Osteoblast (primary cell): ENCODE measurements around the gene ELAVL1. TPM values are rescaled to one million over a fixed set of nuclear protein-coding genes. Genes with fewer than 3 reads are reported as not detected.

Experiments used
- DNase-seq: peaks from one replicate; pipeline ENCODE4 v3.0.0; 2011; ENCODE audit warnings: low spot score, mixed read lengths; ENCODE audit not compliant: insufficient read length; ENCODE audit errors: missing footprints
- H2AFZ ChIP-seq: 2 replicates; pipeline ENCODE4 v1.6.0; 2011; ENCODE audit warnings: mild to moderate bottlenecking, low read length
- H3K27ac ChIP-seq: 2 replicates; pipeline ENCODE4 v1.5.1; 2011; ENCODE audit warnings: mild to moderate bottlenecking, low read depth, low read length, moderate library complexity
- H3K27me3 ChIP-seq: 2 replicates; pipeline ENCODE4 v1.6.0; 2012; ENCODE audit warnings: mild to moderate bottlenecking, control low read depth, inconsistent platforms, low read length, moderate library complexity; ENCODE audit not compliant: insufficient read depth
- H3K36me3 ChIP-seq: 2 replicates; pipeline ENCODE4 v1.5.1; 2011; ENCODE audit warnings: mild to moderate bottlenecking, low read length, control low read depth, moderate library complexity; ENCODE audit not compliant: insufficient read depth
- H3K4me1 ChIP-seq: 2 replicates; pipeline ENCODE4 v1.5.1; 2011; ENCODE audit warnings: mild to moderate bottlenecking, low read length, control low read depth, moderate library complexity; ENCODE audit not compliant: insufficient read depth
- H3K4me2 ChIP-seq: 2 replicates; pipeline ENCODE4 v1.6.0; 2011; ENCODE audit warnings: mild to moderate bottlenecking, low read length; ENCODE audit not compliant: insufficient read depth
- H3K4me3 ChIP-seq: fragments of 200-600 bp; sonication (generic); 3 replicates; pipeline ENCODE4 v1.5.1; 2012; ENCODE audit warnings: mild to moderate bottlenecking, low read length, inconsistent platforms; ENCODE audit not compliant: insufficient read depth
- H3K79me2 ChIP-seq: 2 replicates; pipeline ENCODE4 v1.6.0; 2012; ENCODE audit warnings: mild to moderate bottlenecking, low read length, control low read depth, inconsistent platforms; ENCODE audit not compliant: insufficient read depth
- H3K9me3 ChIP-seq: 2 replicates; pipeline ENCODE4 v1.5.1; 2011; ENCODE audit warnings: low read depth, low read length, control low read depth
- H4K20me1 ChIP-seq: 2 replicates; pipeline ENCODE4 v1.6.0; 2012; ENCODE audit warnings: mild to moderate bottlenecking, low read length, control low read depth; ENCODE audit not compliant: insufficient read depth
- total RNA-seq: library from RNA; depleted of rRNA; stranded (reverse); fragments of >200 nt; gene quantifications from 2 replicates; pipeline ENCODE4 v1.2.3, GENCODE V29; 2012
- TF ChIP-seq, protein P1 (sequence below): IDR thresholded peaks from 2 replicates; pipeline ENCODE4 v1.5.1; 2011; ENCODE audit warnings: mild to moderate bottlenecking, low read depth, low read length, moderate library complexity; ENCODE audit errors: extremely low read depth

The ELAVL1 gene
- total RNA-seq = 23.0 and 25.7 TPM in 2 replicates

DNA sequence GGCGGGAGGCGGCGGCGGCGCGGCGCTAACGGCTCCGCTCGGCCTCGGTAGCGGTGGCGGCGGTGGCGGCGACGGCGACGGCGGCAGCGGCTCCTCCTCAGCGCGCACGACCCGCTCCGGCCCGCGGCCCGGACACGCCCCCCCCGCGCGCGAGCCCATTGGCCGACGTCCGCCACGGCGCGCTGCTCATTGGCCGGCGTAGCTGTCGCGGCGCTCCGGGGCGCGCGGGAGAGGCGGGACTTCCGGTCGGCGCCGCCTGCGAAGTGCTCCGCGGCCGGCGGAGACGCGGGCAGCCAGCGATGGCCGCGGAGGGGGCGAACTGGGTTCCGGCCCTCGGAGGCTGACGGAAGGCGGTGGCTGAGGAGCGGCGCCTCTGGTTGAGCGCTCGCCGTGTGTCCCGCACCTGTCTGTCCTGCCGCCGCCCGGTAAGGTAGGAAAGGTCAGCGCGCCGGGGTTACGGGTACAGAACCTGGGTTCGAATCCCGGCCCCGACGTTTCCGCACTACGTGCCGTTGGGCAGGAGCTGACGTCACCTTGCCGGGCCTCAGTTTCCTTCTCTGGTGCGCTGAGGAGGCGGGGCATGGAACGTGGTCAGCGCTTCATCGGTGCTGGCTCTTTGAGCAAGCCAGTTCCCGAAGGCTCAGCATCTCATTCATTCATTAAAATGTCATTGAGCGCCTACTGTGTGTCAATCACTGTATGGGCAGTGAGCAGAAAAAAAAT, at the start of gene ELAVL1:
TSS of gene ELAVL1 (minus strand) at position 108 of the 723 bp plus-strand sequence. CDS start 13,826 bp downstream, outside the sequence.
- Histone ChIP-seq H3K27me3 (no peaks in the 10 kb centered on the region), H3K4me3 (peak within 1 kb of the TSS; percentile 98), H3K4me1 (peaks cover 30% of the 10 kb centered on the region), H3K79me2 (peaks cover 48% of the 10 kb centered on the region), H3K27ac (peak within 1 kb of the TSS; percentile 80), H2AFZ (peak within 1 kb of the TSS; percentile 99), H3K4me2 (peak within 1 kb of the TSS; percentile 99), H3K9me3 (no peaks in the 10 kb centered on the region), H3K36me3 (no peaks in the 10 kb centered on the region), H4K20me1 (peaks cover 38% of the 10 kb centered on the region)
- TF ChIP-seq, protein P1, sequence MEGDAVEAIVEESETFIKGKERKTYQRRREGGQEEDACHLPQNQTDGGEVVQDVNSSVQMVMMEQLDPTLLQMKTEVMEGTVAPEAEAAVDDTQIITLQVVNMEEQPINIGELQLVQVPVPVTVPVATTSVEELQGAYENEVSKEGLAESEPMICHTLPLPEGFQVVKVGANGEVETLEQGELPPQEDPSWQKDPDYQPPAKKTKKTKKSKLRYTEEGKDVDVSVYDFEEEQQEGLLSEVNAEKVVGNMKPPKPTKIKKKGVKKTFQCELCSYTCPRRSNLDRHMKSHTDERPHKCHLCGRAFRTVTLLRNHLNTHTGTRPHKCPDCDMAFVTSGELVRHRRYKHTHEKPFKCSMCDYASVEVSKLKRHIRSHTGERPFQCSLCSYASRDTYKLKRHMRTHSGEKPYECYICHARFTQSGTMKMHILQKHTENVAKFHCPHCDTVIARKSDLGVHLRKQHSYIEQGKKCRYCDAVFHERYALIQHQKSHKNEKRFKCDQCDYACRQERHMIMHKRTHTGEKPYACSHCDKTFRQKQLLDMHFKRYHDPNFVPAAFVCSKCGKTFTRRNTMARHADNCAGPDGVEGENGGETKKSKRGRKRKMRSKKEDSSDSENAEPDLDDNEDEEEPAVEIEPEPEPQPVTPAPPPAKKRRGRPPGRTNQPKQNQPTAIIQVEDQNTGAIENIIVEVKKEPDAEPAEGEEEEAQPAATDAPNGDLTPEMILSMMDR = no peak
- peak; percentile 100 for DNase-seq

DNA sequence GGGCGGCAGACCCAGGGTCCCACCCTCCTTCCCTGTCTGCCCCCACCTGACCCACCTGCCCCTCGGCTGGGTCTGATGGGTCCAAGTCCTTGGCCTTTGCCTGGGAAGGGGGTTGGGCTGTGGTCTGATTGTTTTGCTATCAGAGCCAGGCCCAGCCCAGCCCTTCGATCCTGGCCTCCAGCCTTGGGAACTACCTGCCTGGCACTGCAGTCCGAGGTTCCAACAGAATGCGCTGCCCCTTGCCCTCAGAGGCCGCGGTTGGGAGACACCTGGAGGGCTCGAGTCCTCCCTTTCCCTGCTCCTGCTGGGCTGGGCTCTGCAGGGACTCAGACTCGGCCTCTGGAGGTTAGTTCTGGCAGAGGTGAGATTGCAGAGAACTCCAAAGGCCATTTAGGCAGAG, 48.7 kb upstream of the ELAVL1 start:
- no peak overlapping the region for H3K4me3 ChIP-seq
- peaks cover 6% of the 10 kb centered on the region for H3K27me3 ChIP-seq
- no peak overlapping the region for H3K4me2 ChIP-seq
- H3K36me3 ChIP-seq = no peaks in the 10 kb centered on the region
- TF ChIP-seq, protein P1 = no peak
- H3K27ac ChIP-seq = no peak overlapping the region
- no peaks in the 10 kb centered on the region for H3K4me1 ChIP-seq
- H2AFZ ChIP-seq = no peak overlapping the region
- no peaks in the 10 kb centered on the region for H3K9me3 ChIP-seq
- H4K20me1 ChIP-seq = no peaks in the 10 kb centered on the region
- H3K79me2 ChIP-seq = no peaks in the 10 kb centered on the region
- no peak for DNase-seq

DNA sequence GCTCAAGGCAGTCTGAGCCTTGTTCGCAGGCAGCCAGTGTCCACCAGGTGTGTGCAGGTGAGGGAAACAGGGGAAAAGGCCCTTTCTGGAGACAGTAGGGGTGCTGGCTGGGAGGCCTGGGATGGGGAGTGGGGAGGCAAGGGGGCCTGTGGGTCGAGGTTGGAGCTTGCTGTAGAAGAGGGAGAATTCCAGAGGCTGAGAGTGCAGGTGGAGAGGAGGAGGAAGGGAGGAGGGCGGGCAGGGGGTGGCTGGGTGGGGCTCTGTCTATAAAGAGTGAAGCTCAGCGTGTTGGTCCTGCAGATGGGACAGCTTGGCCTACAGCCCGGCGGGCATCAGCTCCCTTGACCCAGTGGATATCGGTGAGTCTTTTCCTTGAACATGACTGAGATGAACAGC, 47.0 kb upstream of the ELAVL1 start, which contains the start of gene CCL25:
TSS of gene CCL25 (plus strand) at position 297 of the 396 bp plus-strand sequence. CDS start 290 bp downstream, outside the sequence.
- Histone ChIP-seq H3K4me1 (no peaks in the 10 kb centered on the region), H4K20me1 (no peaks in the 10 kb centered on the region), H3K36me3 (no peaks in the 10 kb centered on the region), H2AFZ (no peak within 1 kb of the TSS), H3K27me3 (peaks cover 6% of the 10 kb centered on the region), H3K27ac (no peak within 1 kb of the TSS), H3K9me3 (no peaks in the 10 kb centered on the region), H3K4me3 (no peak within 1 kb of the TSS), H3K79me2 (no peaks in the 10 kb centered on the region), H3K4me2 (no peak within 1 kb of the TSS)
- TF ChIP-seq, protein P1 = no peak
- no peak for DNase-seq

DNA sequence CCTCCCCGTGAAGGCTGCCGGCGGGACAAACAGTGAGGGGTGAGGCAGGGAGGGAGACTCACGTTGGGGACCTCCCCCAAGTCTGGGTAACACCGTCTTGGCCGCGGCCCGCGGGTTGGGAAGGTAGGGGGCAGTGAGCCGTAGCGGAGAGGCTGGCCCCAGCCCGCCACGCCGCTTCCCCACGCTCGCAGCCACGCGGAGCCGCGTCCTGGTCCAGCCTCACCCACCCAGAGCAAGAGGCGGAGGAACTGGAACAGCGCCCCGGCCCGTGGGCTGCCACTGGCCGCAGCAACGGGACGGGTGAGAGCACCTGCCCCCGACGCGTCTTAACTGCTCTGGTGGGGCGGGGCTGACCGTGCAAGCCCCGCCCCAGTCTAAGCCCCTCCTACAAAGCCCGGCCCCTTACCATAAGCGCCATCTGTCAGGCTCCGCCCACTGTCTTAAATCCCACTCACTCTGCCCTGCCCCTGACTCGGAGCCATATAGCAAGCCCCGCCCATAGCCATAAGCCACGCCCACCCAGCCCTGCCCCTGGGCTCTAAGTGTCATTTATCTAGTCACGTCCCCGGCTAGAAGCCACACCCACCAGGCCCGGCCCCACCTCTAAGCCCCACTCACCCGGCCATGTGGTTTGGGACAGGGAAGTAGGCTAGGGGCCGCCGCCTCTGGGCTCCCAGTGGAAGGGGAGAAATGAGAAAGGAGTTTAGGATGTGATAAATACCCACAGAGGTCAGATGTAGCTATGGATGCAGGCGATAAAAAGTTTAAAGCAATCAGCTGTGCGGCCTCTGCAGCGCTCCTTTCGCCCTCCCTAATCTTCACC, 45.0 kb upstream of the ELAVL1 start:
- Histone ChIP-seq H3K27ac (no peak overlapping the region), H2AFZ (no peak overlapping the region), H3K9me3 (no peaks in the 10 kb centered on the region), H3K4me3 (no peak overlapping the region), H3K4me2 (peak overlapping the region; percentile 36), H3K27me3 (peaks cover 9% of the 10 kb centered on the region), H3K4me1 (no peaks in the 10 kb centered on the region), H3K79me2 (no peaks in the 10 kb centered on the region), H4K20me1 (no peaks in the 10 kb centered on the region), H3K36me3 (no peaks in the 10 kb centered on the region)
- TF ChIP-seq, protein P1 = no peak
- DNase-seq = peak; percentile 94
